Neuronal stem cell (in vitro differentiated cells): ENCODE measurements around the gene HNF1B.

ENCODE experiments used
- DNase-seq: peaks from one replicate; pipeline ENCODE4 v3.0.0-alpha.2; 2013; ENCODE audit warnings: low spot score
- H2AFZ ChIP-seq: one replicate; pipeline ENCODE4 v1.6.1; 2013; ENCODE audit warnings: mild to moderate bottlenecking, low read length, inconsistent platforms
- H2AK5ac ChIP-seq: 2 replicates; pipeline ENCODE4 v1.6.1; 2013; ENCODE audit warnings: low read depth, mild to moderate bottlenecking, inconsistent platforms, low read length, moderate library complexity, mixed read lengths
- H2BK120ac ChIP-seq: 2 replicates; pipeline ENCODE4 v1.6.1; 2013; ENCODE audit warnings: low read depth, mild to moderate bottlenecking, inconsistent platforms, low read length, moderate library complexity, mixed read lengths
- H2BK12ac ChIP-seq: one replicate; pipeline ENCODE4 v1.6.1; 2013; ENCODE audit warnings: low read length, inconsistent platforms
- H2BK15ac ChIP-seq: 2 replicates; pipeline ENCODE4 v1.6.1; 2013; ENCODE audit warnings: mild to moderate bottlenecking, low read length, inconsistent platforms, mixed read lengths
- H2BK5ac ChIP-seq: one replicate; pipeline ENCODE4 v1.6.1; 2013; ENCODE audit warnings: inconsistent platforms, mild to moderate bottlenecking, low read length, moderate library complexity
- H3K14ac ChIP-seq: one replicate; pipeline ENCODE4 v1.6.1; 2013; ENCODE audit warnings: low read length, inconsistent platforms
- H3K18ac ChIP-seq: 2 replicates; pipeline ENCODE4 v1.6.1; 2013; ENCODE audit warnings: low read length, inconsistent platforms
- H3K23ac ChIP-seq: 2 replicates; pipeline ENCODE4 v1.6.1; 2013; ENCODE audit warnings: low read depth, mild to moderate bottlenecking, mixed read lengths, low read length, inconsistent platforms; ENCODE audit not compliant: poor library complexity
- H3K27ac ChIP-seq: replicated peaks from 3 replicates; pipeline ENCODE4 v1.5.1; 2013; ENCODE audit warnings: low read length, inconsistent platforms
- H3K27me3 ChIP-seq, 3 experiments: 2 replicates each; pipeline ENCODE4 v1.6.1; 2013; ENCODE audit warnings: low read length in 3 of 3, mild to moderate bottlenecking in 2 of 3, inconsistent platforms in 1 of 3, low read depth in 1 of 3, mixed read lengths in 1 of 3, moderate library complexity in 1 of 3; ENCODE audit not compliant: control insufficient read depth in 3 of 3, insufficient read depth in 3 of 3
- H3K36me3 ChIP-seq, 2 donors: replicated peaks in 1 of 2; 2 replicates each; pipeline ENCODE4 v1.6.1; 2013; ENCODE audit warnings: low read length in 2 of 2; ENCODE audit not compliant: control insufficient read depth in 2 of 2, insufficient read depth in 2 of 2
- H3K4ac ChIP-seq: 2 replicates; pipeline ENCODE4 v1.6.1; 2013; ENCODE audit warnings: inconsistent platforms, mild to moderate bottlenecking, low read length, moderate library complexity
- H3K4me1 ChIP-seq, 2 donors: 1 replicate in 1 of 2; 2 replicates in 1 of 2; pipeline ENCODE4 v1.6.1; 2013; ENCODE audit warnings: low read length in 2 of 2, low read depth in 1 of 2; ENCODE audit not compliant: control insufficient read depth in 2 of 2, insufficient read depth in 1 of 2
- H3K4me2 ChIP-seq: one replicate; pipeline ENCODE4 v1.6.1; 2013; ENCODE audit warnings: mild to moderate bottlenecking, low read length, inconsistent platforms; ENCODE audit not compliant: insufficient read depth, poor library complexity, severe bottlenecking
- H3K4me3 ChIP-seq, 2 donors: 2 replicates each; pipeline ENCODE4 v1.5.1; 2013; ENCODE audit warnings: low read length in 2 of 2, mild to moderate bottlenecking in 2 of 2, inconsistent platforms in 1 of 2, moderate library complexity in 1 of 2
- H3K79me1 ChIP-seq: one replicate; pipeline ENCODE4 v1.6.1; 2013; ENCODE audit warnings: low read depth, mild to moderate bottlenecking, inconsistent platforms, low read length, moderate library complexity
- H3K9ac ChIP-seq: one replicate; pipeline ENCODE4 v1.6.1; 2013; ENCODE audit warnings: mild to moderate bottlenecking, low read depth, low read length, inconsistent platforms; ENCODE audit not compliant: poor library complexity
- H3K9me3 ChIP-seq, 2 donors: replicated peaks in 1 of 2; 2 replicates each; pipeline versions ENCODE3 to v1.6.1; 2013; ENCODE audit warnings: low read length in 2 of 2, mild to moderate bottlenecking in 2 of 2, inconsistent platforms in 1 of 2, low read depth in 1 of 2, mixed read lengths in 1 of 2, moderate library complexity in 1 of 2; ENCODE audit not compliant: control insufficient read depth in 2 of 2, insufficient read depth in 1 of 2
- H4K8ac ChIP-seq: one replicate; pipeline ENCODE4 v1.6.1; 2013; ENCODE audit warnings: low read depth, mild to moderate bottlenecking, inconsistent platforms, low read length, moderate library complexity
- H4K91ac ChIP-seq: one replicate; pipeline ENCODE4 v1.6.1; 2013; ENCODE audit warnings: low read length, low read depth, mild to moderate bottlenecking, inconsistent platforms; ENCODE audit not compliant: poor library complexity
- WGBS, 2 donors: extraction: QIAGEN DNeasy Blood & Tissue Kit; methylation state at CpG; one replicate each; pipeline ENCODE4 v1.1.7; 2013; ENCODE audit warnings: missing lambda C conversion rate in 2 of 2, mixed read lengths in 1 of 2; ENCODE audit not compliant: insufficient read length in 2 of 2, insufficient replicate concordance in 1 of 2; ENCODE audit errors: extremely low coverage in 2 of 2; 5-methylcytosine and 5-hydroxymethylcytosine counted together

HNF1B gene

GRCh38 chr17:37662353-37662752, 82.5 kb downstream of the HNF1B start:
- Histone ChIP-seq H3K4ac (no peak overlapping the region), H3K79me1 (no peaks in the 10 kb centered on the region), H2BK15ac (no peak overlapping the region), H2BK12ac (no peak overlapping the region), H3K4me2 (no peak overlapping the region), H2AK5ac (no peak overlapping the region), H3K36me3 (no peaks in the 10 kb centered on the region), H2BK120ac (no peak overlapping the region), H4K91ac (no peak overlapping the region), H3K9ac (no peak overlapping the region), H3K4me1 (peaks cover 0 to 1% of the 10 kb centered on the region in 2 donors), H3K9me3 (no peaks in the 10 kb centered on the region), H3K4me3 (no peak overlapping the region), H3K23ac (no peak overlapping the region), H2AFZ (no peak overlapping the region), H2BK5ac (no peak overlapping the region), H4K8ac (no peak overlapping the region), H3K14ac (no peak overlapping the region), H3K27me3 (peaks cover 0 to 56% (median 0%) of the 10 kb centered on the region in 3 experiments), H3K18ac (no peak overlapping the region), H3K27ac (no peak overlapping the region)
- WGBS, 2 donors, result no CpG with 5 or more reads among the region's 4 CpGs
- peak; percentile 58 for DNase-seq

DNA sequence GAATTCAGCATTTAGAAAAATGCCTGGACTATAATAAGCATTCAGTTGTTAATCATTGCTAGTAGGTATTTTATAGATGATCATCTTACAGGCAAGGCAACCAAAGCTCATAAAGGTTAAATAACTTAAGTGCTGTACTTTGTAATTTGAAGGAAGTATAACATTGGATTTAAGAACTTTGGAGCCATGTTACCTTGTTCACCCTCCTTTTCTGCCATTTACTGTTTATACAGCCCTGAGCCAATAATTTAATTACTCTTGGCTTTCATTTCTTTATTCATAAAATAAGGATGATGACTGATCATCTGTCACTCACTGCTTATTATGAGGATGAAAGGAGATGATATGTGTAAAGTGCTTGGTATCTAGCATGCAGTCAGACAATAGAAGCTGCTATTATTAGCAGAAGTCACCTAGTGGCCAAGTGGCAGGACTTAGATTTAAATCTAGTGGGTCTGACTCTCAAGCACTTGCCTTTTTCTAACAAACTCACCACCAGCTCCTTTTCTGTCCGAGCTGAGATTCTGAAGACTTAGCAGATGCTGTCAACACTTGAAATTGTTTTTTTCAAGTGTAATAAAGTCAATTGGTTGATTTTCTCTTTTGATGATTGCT, 83.4 kb downstream of the HNF1B start:
- no peaks in the 10 kb centered on the region for H3K79me1 ChIP-seq
- DNase-seq, result no peak
- no peak overlapping the region for H2BK12ac ChIP-seq
- H3K36me3 ChIP-seq, result no peaks in the 10 kb centered on the region
- no peak overlapping the region for H2BK5ac ChIP-seq
- no peak overlapping the region for H2BK120ac ChIP-seq
- no peak overlapping the region for H2AFZ ChIP-seq
- no peak overlapping the region for H3K23ac ChIP-seq
- WGBS, 2 donors, result no CpG with 5 or more reads among the region's 1 CpG
- H2AK5ac ChIP-seq, result no peak overlapping the region
- H3K4ac ChIP-seq, result no peak overlapping the region
- H3K27me3 ChIP-seq, result peaks cover 0 to 50% (median 0%) of the 10 kb centered on the region in 3 experiments
- H2BK15ac ChIP-seq, result no peak overlapping the region
- no peak overlapping the region for H3K4me2 ChIP-seq
- no peak overlapping the region for H3K14ac ChIP-seq
- no peaks in the 10 kb centered on the region for H3K9me3 ChIP-seq
- peaks cover 0 to 1% of the 10 kb centered on the region in 2 donors for H3K4me1 ChIP-seq
- H4K91ac ChIP-seq, result no peak overlapping the region
- no peak overlapping the region for H3K18ac ChIP-seq
- H3K27ac ChIP-seq, result no peak overlapping the region
- H3K9ac ChIP-seq, result no peak overlapping the region
- no peak overlapping the region for H3K4me3 ChIP-seq
- no peak overlapping the region for H4K8ac ChIP-seq

DNA sequence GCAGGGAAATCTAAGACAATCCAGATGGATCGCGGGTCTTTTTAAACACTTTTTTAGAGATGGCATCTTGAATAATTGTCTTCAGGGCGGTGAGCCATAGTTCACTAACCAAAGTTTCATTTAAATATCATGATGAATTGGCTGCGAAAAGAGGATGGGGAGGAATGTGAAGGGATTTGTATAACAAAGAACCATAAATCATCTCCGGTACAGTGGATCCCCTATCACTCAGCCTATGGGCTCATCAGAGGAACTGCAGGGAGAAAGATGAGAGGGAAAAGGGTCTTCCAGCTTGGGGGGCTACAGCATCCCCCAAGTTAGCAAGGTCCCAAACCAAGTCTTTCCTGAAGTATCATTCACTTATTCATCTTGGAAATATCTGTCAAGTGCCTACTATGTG, 84.9 kb downstream of the HNF1B start:
- Histone ChIP-seq H2BK5ac (no peak overlapping the region), H2BK120ac (no peak overlapping the region), H2AK5ac (no peak overlapping the region), H3K4me3 (no peak overlapping the region), H3K27me3 (peaks cover 0 to 43% (median 0%) of the 10 kb centered on the region in 3 experiments), H3K36me3 (no peaks in the 10 kb centered on the region), H3K18ac (no peak overlapping the region), H3K27ac (no peak overlapping the region), H3K79me1 (no peaks in the 10 kb centered on the region), H2BK12ac (no peak overlapping the region), H3K4ac (no peak overlapping the region), H3K4me2 (no peak overlapping the region), H3K9ac (no peak overlapping the region), H3K4me1 (peaks cover 0 to 1% of the 10 kb centered on the region in 2 donors), H2BK15ac (no peak overlapping the region), H4K91ac (no peak overlapping the region), H4K8ac (no peak overlapping the region), H3K23ac (no peak overlapping the region), H3K14ac (no peak overlapping the region), H2AFZ (no peak overlapping the region), H3K9me3 (no peaks in the 10 kb centered on the region)
- DNase-seq, result no peak
- no CpG with 5 or more reads among the region's 5 CpGs for WGBS, 2 donors

- H3K27ac ChIP-seq, result no peak overlapping the region
- peaks cover 0 to 35% (median 0%) of the 10 kb centered on the region in 3 experiments for H3K27me3 ChIP-seq
- H3K4ac ChIP-seq, result no peak overlapping the region
- no peaks in the 10 kb centered on the region for H3K36me3 ChIP-seq
- no peak overlapping the region for H2AFZ ChIP-seq
- H3K4me1 ChIP-seq, result no peaks in the 10 kb centered on the region
- DNase-seq, result no peak
- no peaks in the 10 kb centered on the region for H3K9me3 ChIP-seq
- no peak overlapping the region for H2BK15ac ChIP-seq
- H2BK12ac ChIP-seq, result no peak overlapping the region
- no CpG with 5 or more reads among the region's 1 CpG for WGBS, 2 donors
- H3K14ac ChIP-seq, result no peak overlapping the region
- no peaks in the 10 kb centered on the region for H3K79me1 ChIP-seq
- H3K18ac ChIP-seq, result no peak overlapping the region
- no peak overlapping the region for H4K91ac ChIP-seq
- no peak overlapping the region for H2AK5ac ChIP-seq
- no peak overlapping the region for H3K4me3 ChIP-seq
- H3K9ac ChIP-seq, result no peak overlapping the region
- no peak overlapping the region for H3K23ac ChIP-seq
- no peak overlapping the region for H3K4me2 ChIP-seq
- H2BK120ac ChIP-seq, result no peak overlapping the region
- H4K8ac ChIP-seq, result no peak overlapping the region
- no peak overlapping the region for H2BK5ac ChIP-seq
These were observed 87.7 kb downstream of the HNF1B start for GRCh38 chr17:37657202-37657601.
